ENCODE data around the gene PGF. TPM values are rescaled to one million over a fixed set of nuclear protein-coding genes. Genes with fewer than 3 reads are reported as not detected.
A peak's percentile ranks its signal among the peaks of the same experiment; 100 is the strongest.

Gene PGF
- total RNA-seq, 1 experiment from 2014 or later: 6.9 TPM

DNA sequence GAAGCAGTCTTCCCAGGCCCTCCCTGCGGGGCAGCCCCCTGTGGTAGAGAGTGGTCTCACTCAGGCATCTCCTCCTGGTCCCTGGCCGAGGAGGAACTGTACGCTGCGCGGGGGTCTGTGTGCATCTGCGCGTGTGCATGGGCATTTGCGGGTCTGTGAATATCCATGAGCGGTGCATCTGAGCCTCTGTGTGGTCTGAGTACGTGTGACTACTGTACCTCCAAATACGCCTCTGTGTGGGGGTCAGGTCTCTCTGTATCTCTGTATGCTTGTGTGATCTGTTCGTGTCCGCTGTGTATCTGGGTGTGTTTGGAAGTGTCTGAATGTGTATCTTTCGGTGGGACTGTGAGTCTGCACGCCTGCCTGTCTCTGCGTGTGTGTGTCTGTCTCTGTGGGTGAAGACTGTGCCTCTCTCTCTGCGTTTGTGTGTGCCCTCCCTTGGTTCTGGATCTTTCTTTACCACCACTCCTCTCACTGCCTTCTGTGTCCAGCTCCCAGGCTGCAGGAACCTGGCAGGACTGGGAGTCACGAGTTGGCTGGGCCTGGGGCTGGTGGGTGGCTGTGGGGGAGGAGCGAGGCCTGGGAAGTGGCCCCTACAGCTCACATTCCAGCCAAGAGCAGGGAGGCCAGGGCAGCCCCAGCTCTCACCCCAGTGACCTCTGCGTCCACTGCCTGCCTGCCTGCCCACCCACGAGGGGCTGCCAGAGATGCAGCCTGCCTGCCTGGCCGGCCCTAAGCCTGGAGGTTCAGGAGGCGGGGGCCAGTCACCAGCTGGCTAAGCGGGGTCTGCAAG, 1.1 kb upstream of the PGF start:
- H3K27me3 ChIP-seq (ENCODE audit: control insufficient read depth, insufficient read depth, low read length): peaks cover 12% of the 10 kb centered on the region
- no peaks in the 10 kb centered on the region for H3K36me3 ChIP-seq (replicated peaks; ENCODE audit: control insufficient read depth, insufficient read depth, low read length)
- peak; percentile 55 for DNase-seq
- H3K4me3 ChIP-seq (ENCODE audit: insufficient read depth, low read depth, low read length): no peak overlapping the region

DNA sequence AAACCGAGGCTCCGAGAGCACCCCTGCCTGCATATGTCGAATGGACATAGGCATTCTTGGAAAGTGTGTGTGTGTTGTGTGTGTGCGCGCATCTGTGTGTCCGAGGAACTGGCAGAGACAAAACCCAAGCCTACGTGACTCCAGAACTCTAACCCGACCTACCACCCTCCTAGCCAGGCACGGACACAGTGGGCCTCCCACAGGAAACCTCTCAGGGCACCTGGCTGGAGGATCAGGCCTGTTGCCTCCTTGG, 556 bp upstream of the PGF start:
- peaks cover 12% of the 10 kb centered on the region for H3K27me3 ChIP-seq (ENCODE audit: control insufficient read depth, insufficient read depth, low read length)
- no peaks in the 10 kb centered on the region for H3K36me3 ChIP-seq (replicated peaks; ENCODE audit: control insufficient read depth, insufficient read depth, low read length)
- peak overlapping the region; percentile 50 for H3K4me3 ChIP-seq (ENCODE audit: insufficient read depth, low read depth, low read length)
- DNase-seq: peak; percentile 63

DNA sequence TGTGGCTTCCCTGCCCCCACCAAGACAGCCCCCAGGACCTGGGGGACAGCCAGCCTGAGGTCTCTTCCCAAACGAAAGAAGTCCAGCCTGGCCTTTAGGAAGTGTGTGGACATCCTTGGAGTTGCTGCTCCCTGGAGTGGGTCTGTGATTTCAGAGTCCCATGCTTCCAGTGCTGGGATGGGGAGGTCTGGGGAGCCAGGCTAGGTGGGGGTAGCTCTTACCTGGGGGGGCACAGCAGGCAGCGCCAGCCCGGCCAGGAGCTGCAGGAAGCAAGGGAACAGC, 509 bp downstream of the PGF start:
- DNase-seq: no peak
- Histone ChIP-seq H3K27me3 (ENCODE audit: control insufficient read depth, insufficient read depth, low read length) (peaks cover 12% of the 10 kb centered on the region), H3K36me3 (replicated peaks; ENCODE audit: control insufficient read depth, insufficient read depth, low read length) (no peaks in the 10 kb centered on the region), H3K4me3 (ENCODE audit: insufficient read depth, low read depth, low read length) (peak overlapping the region; percentile 50)

DNA sequence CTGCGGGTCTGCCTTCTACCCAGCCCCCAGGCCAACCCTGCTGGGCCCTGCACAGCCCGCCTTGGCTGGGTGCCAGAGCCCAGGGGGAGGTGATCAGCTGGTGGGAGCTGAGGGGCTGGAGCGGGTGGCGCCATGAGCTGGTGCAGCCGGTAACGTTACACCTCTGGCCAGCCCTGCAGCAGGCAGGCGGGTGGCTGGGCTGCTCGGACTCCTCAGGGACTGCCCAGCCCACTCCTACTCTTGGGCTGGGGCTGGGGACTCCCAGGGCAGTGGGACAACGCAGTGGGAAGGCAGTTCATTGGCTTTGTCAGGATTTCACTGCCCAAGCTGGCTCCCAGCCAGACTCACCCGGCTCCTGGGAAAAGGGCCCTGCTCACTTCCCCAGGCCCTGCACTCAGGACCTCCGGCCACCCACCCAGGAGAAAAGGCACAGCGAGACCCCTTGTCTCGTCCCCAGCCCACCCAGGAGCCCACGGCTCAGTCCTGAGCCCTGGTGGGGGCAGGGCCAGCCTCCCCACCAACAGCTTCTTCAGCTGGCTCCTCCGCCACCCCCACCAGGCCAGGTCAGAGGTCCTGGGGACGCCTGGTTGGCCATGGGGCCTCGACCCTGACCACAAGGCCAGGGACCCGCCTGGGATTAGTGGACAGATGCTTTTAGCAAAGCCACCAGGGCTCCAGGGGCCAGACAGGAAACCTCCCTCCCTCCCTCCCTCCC, 1.0 kb downstream of the PGF start:
- H3K36me3 ChIP-seq (replicated peaks; ENCODE audit: control insufficient read depth, insufficient read depth, low read length): no peaks in the 10 kb centered on the region
- no peak overlapping the region for H3K4me3 ChIP-seq (ENCODE audit: insufficient read depth, low read depth, low read length)
- DNase-seq: peak; percentile 68
- H3K27me3 ChIP-seq (ENCODE audit: control insufficient read depth, insufficient read depth, low read length): peaks cover 12% of the 10 kb centered on the region

DNA sequence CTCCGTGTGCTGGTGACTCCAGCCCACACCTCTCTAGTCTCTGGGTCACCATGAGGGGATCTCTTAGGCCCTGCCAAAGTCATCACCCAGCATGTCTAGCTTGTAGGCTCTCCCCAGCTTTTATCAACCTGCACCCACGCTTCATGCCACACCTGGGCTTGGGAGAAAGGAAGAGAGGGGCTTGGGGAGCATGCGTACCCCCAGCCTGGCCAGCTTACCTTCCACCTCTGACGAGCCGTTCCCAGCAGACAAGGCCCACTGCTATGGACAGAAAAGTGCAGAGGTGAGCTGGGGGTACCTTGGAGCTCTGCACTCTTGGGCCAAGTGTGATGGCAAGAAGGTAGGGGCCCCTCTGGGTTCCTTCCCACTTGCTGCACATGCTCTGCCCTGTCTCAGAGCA, 1.7 kb downstream of the PGF start:
- DNase-seq: no peak
- no peaks in the 10 kb centered on the region for H3K36me3 ChIP-seq (replicated peaks; ENCODE audit: control insufficient read depth, insufficient read depth, low read length)
- H3K4me3 ChIP-seq (ENCODE audit: insufficient read depth, low read depth, low read length): no peak overlapping the region
- peaks cover 12% of the 10 kb centered on the region for H3K27me3 ChIP-seq (ENCODE audit: control insufficient read depth, insufficient read depth, low read length)

DNA sequence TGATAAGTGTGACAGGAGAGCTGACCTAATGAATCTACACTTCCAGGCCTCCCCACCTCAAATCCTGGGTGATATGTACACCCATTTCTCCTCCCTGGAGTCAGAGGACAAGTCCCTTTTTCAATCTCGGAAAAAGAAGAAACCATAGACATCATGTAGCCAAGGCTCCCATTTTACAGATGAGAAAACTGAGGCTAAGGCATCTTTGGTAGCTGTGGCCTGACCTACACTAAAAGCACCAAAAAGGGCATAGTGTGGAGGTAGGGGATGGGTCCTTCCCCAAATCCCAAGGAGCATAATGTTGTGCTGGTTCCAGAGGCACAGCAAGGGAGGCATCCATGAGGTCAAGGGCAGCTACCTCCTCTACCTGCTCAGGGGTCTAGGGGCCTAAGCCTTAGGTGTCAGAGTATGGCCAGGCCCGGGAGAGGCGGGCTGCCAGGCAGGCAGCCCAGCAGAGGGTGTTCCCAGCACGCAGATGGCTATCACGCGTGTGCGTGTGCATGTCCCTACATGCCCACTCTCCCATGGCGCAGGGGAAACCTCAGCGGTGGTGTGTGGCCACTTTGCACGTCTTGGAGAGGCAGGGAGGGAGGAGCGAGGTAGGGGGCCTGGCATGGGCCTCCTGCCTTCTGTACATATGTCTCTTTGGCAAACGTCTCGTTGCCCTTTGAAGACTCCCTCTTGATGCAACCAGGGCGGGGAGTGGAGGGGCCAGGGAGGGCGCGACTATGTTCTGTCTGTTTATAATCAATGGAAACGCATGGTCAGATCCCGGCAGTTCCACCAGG, 2.5 kb downstream of the PGF start:
- H3K4me3 ChIP-seq (ENCODE audit: insufficient read depth, low read depth, low read length): no peak overlapping the region
- DNase-seq: no peak
- no peaks in the 10 kb centered on the region for H3K36me3 ChIP-seq (replicated peaks; ENCODE audit: control insufficient read depth, insufficient read depth, low read length)
- H3K27me3 ChIP-seq (ENCODE audit: control insufficient read depth, insufficient read depth, low read length): peaks cover 12% of the 10 kb centered on the region

DNA sequence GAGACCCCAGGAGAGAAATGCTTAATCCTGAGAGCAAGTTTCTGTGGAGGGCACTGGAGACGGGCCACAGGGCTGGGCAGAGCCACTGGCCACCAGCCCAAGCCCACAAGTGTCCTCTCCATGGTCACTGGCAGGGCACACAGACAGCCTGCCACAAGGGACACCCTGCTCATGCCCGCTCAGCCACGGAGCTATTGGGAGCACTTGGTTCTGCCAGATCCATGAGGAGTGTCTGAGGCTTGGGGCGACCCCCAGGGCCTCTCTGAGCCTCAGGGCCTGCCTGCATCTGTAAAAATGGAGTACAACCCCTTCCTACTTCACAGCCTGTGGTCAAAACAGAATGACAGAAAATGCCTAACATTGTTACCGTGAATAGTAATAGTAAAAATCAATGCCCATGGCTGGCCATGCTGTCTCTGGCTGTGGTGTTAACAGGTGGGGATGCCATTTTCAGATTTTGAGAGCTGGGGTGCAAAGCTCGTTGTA, 3.2 kb downstream of the PGF start:
- Histone ChIP-seq H3K27me3 (ENCODE audit: control insufficient read depth, insufficient read depth, low read length) (peaks cover 12% of the 10 kb centered on the region), H3K36me3 (replicated peaks; ENCODE audit: control insufficient read depth, insufficient read depth, low read length) (no peaks in the 10 kb centered on the region), H3K4me3 (ENCODE audit: insufficient read depth, low read depth, low read length) (no peak overlapping the region)
- no peak for DNase-seq

DNA sequence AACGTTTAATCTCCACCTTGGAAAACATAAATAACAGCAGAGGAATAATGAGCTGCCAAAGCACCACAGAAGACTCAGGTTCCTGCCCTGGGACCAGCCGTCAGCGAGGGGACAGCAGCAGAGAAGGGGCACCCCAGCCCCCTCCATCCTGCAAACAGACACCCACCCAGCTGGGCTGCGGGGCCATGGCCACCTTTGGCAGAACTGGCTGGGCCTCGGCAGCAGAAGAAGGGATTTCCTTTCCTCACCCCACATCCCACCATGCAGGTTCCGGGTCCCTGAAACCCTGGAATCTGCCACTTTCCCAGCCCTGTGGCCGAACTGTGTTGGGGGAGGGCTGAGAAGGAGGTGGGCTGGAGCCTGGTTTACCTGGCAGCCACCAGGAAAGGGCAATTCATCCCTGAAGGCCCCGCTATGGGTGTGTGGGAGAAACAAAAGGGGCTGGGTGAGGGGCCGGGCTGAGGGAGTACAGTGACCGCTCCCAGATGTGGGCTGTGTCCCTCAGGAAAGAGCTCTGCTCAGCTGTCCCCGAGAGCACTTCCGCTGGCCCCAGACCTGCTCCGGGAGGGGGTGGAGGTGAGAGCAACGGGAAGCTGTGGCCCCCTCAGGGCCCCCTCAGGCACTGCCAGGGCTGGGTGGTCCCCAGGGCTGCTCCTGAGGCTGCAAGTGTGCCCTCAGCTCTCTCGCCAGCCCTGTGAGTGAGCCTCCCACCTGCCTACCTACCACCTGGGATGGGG, 3.8 kb downstream of the PGF start:
- peak; percentile 59 for DNase-seq
- H3K36me3 ChIP-seq (replicated peaks; ENCODE audit: control insufficient read depth, insufficient read depth, low read length): no peaks in the 10 kb centered on the region
- H3K4me3 ChIP-seq (ENCODE audit: insufficient read depth, low read depth, low read length): no peak overlapping the region
- H3K27me3 ChIP-seq (ENCODE audit: control insufficient read depth, insufficient read depth, low read length): peaks cover 12% of the 10 kb centered on the region

DNA sequence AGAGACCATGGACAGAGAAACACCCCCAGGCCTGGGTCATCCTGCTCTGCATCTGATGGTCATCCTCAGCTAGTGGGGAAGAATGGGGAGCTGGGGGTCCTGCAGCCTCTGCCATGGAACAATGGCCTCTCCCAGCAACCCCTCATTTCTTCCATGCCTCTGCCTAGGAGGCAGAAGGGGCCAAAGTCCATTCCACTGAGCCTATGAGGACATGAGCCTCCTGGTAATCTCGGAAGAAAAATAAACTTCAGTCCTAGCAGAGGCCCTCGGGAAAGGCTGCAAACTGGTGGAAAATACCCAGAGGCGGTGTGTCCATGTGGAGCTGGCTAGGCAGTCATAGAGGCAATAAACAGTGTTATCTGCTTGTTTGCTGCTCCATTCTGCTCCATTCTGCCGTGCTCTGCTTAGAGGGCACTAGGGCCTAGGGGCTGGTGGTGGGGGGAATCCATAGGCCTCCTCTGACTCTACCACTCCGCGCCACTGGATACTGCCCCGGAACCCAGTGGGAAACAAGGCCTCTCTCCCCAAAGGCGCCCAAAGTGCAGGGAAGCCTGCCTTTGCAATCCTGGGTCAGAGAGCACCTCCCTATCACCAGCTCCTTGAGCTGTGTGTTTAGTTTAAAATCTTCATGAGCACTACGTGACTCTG, 4.5 kb downstream of the PGF start:
- H3K27me3 ChIP-seq (ENCODE audit: control insufficient read depth, insufficient read depth, low read length): peaks cover 9% of the 10 kb centered on the region
- no peaks in the 10 kb centered on the region for H3K36me3 ChIP-seq (replicated peaks; ENCODE audit: control insufficient read depth, insufficient read depth, low read length)
- DNase-seq: no peak
- H3K4me3 ChIP-seq (ENCODE audit: insufficient read depth, low read depth, low read length): no peak overlapping the region

DNA sequence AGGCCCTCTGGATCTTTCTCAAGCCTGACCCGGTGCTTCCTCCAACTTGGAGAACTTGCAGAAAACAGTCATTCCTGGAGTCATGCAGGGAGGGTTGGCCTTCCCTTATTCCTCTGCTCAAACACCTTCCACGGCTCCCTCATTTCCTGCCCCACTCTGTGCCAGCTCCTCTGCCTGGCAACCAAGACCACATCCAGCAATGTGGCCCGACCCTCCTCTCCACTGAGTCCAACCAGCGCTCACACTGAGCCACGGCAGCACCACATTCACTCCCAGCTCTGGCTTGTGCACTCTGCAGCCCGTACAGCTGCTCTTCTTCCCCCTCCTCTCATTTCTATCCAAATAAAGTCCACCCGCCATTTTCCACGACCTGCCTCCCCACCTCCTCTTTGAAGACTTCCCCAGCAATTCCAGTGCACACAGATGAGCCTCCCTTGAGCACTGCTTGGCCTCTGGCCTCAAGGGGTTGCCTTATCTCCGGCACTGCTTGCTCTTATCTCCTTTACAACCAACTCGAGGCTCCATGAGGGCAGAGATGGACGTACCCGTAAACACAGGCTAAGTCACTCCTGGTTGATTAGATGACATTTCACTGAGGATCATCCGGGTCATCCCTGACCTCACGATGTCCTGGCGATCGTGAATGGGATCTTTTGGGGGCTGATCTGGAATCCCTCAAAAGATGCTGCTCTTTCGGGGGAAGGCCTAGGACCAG, 5.4 kb downstream of the PGF start:
- Histone ChIP-seq H3K36me3 (replicated peaks; ENCODE audit: control insufficient read depth, insufficient read depth, low read length) (no peaks in the 10 kb centered on the region), H3K4me3 (ENCODE audit: insufficient read depth, low read depth, low read length) (no peak overlapping the region), H3K27me3 (ENCODE audit: control insufficient read depth, insufficient read depth, low read length) (peaks cover 4% of the 10 kb centered on the region; the same call in 1 of the 2 replicates)
- no peak for DNase-seq

DNA sequence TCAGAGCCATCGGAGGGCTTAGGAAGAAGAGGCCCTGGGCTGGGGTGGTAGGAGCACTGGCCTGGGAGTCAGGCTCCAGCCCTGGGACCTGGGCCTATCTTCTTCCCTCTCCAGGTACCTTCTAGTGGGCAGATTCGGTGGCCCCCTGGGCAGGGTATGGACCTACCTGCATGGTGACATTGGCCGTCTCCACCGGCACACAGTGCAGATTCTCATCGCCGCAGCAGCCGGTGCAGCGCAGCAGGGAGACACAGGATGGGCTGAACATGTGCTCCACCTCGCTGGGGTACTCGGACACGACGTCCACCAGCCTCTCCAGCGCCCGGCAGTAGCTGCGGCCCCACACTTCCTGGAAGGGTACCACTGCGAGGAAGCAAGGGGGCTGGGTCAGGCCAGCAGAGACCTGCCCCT, 6.2 kb downstream of the PGF start:
- no peaks in the 10 kb centered on the region for H3K36me3 ChIP-seq (replicated peaks; ENCODE audit: control insufficient read depth, insufficient read depth, low read length)
- no peaks in the 10 kb centered on the region for H3K27me3 ChIP-seq (ENCODE audit: control insufficient read depth, insufficient read depth, low read length)
- no peak overlapping the region for H3K4me3 ChIP-seq (ENCODE audit: insufficient read depth, low read depth, low read length)
- no peak for DNase-seq

DNA sequence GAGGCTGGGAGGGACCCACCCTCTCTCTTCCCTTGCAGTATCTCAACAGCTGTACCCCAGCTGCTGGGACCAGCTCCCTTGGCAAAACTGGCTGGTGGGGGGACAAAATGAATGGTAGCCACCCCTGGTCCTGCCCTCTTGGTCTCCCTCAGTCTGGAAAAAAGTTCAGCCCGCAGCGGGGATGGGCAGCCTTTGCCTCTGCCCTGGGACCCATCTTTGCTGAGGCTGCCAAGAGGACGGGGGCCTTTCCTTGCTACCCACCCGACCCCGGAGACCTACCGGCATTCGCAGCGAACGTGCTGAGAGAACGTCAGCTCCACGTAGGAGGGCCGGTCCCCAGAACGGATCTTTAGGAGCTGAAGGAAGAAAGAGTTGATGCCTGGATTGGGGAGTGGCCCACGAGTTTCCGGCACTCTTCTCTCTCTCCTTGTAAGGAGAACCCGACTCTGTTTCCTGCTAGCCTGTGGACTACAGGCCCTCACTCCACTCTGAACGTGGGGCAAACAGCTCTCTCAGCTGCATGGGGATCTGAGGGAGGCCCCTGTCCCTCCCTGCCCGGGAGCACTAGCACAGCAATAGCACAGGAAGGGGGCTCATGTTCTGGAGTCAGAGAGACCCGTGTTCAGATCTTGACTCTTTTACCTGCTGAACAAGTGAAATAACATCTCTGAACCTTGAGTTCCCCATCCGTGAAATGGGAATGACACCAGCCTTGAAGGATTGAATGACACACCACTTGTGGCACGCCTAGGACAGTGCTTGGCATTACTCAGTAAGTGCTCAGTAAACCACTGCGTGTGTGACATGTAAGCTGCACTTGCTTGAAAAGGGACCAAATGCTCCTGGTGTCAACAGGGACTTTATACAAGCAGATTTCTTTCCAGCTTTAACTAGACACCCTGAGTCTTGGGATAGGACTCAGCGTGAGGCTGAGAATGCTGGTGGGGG, 6.9 kb downstream of the PGF start:
- peak; percentile 36 for DNase-seq
- no peaks in the 10 kb centered on the region for H3K36me3 ChIP-seq (replicated peaks; ENCODE audit: control insufficient read depth, insufficient read depth, low read length)
- no peak overlapping the region for H3K4me3 ChIP-seq (ENCODE audit: insufficient read depth, low read depth, low read length)
- no peaks in the 10 kb centered on the region for H3K27me3 ChIP-seq (ENCODE audit: control insufficient read depth, insufficient read depth, low read length)
